ENCODE results near the gene TMC8. TPM values are rescaled to one million over a fixed set of nuclear protein-coding genes. Genes with fewer than 3 reads are reported as not detected.

Gene TMC8
- total and polyA plus RNA-seq, 3 donors from 2014 or later = 3.5 to 9.3 (median 5.6) TPM

DNA sequence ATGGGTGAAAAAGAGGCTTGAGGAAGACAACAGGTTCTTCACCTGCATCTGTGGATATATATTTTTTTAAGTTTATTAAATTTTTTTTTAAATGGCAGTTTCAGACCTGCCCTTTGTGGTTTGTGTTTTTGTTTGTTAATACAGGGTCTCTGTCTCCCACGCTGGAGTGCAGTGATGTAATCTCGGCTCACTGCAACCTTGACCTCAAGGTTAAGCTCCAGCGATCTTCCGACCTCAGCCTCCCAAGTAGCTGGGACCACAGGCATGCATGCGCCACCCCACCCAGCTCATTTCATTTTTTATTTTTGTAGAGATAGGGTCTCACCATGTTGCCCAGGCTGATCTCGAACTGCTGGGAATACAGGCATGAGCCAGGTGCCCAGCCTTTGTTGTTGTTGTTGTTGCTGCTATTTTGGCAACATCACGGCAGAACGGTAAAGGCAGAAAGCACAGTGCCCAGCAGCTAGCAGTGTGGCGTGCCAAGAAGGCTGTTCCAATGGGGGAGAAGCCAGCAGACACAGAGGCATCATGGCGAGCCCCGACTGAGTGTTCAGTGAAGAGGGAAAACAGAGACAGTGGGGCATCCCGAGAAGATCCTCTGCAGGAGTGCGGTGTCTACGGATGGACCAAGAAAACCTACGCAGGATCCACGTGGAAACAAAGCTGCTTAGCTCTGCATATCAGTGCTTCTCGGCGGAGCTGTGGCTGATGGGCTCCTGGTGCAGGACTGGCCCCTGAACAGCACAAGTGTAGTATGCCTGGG lies 21.7 kb upstream of the TMC8 start:
- no peaks in the 10 kb centered on the region for H3K9me3 ChIP-seq
- 63 to 66% methylated on average over 18 of the region's 18 CpGs for WGBS, 2 donors
- DNase-seq = no peak
- no peak overlapping the region for H3K27ac ChIP-seq
- TF ChIP-seq POLR2A (IDR thresholded peaks at IDR 0.05) (no peak), CTCF (IDR thresholded peaks at IDR 0.05) (no peak)
- peaks cover 8% of the 10 kb centered on the region for H3K4me1 ChIP-seq
- H3K36me3 ChIP-seq (ENCODE audit: low read depth, missing control alignments) = no peaks in the 10 kb centered on the region
- no peaks in the 10 kb centered on the region for H3K27me3 ChIP-seq
- no peak overlapping the region for H3K4me3 ChIP-seq
- intact Hi-C loops (cut with DNase I; ENCODE audit: low total_unique reads) = no loop called here

DNA sequence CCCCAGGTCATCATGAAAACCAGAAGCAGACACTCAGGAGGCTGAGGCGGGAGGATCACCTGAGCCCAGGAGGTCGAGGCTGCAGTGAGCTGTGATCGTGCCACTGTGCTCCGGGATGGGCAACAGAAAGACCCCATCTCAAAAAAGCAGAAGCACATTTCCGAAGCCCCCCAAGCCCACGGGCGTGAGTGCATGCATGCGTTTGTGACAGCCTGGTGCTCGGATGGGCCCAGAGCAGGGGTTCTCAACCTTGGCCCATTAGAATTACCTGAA lies 21.1 kb upstream of the TMC8 start:
- intact Hi-C loops (cut with DNase I; ENCODE audit: low total_unique reads) = no loop called here
- no peak overlapping the region for H3K4me3 ChIP-seq
- WGBS, 2 donors = 73 to 93% methylated on average over 8 to 9 of the region's 9 CpGs
- H3K27me3 ChIP-seq = no peaks in the 10 kb centered on the region
- H3K4me1 ChIP-seq = peaks cover 8% of the 10 kb centered on the region
- no peaks in the 10 kb centered on the region for H3K36me3 ChIP-seq (ENCODE audit: low read depth, missing control alignments)
- TF ChIP-seq POLR2A (IDR thresholded peaks at IDR 0.05) = no peak
- no peak for TF ChIP-seq CTCF (IDR thresholded peaks at IDR 0.05)
- H3K27ac ChIP-seq = no peak overlapping the region
- no peaks in the 10 kb centered on the region for H3K9me3 ChIP-seq
- no peak for DNase-seq

DNA sequence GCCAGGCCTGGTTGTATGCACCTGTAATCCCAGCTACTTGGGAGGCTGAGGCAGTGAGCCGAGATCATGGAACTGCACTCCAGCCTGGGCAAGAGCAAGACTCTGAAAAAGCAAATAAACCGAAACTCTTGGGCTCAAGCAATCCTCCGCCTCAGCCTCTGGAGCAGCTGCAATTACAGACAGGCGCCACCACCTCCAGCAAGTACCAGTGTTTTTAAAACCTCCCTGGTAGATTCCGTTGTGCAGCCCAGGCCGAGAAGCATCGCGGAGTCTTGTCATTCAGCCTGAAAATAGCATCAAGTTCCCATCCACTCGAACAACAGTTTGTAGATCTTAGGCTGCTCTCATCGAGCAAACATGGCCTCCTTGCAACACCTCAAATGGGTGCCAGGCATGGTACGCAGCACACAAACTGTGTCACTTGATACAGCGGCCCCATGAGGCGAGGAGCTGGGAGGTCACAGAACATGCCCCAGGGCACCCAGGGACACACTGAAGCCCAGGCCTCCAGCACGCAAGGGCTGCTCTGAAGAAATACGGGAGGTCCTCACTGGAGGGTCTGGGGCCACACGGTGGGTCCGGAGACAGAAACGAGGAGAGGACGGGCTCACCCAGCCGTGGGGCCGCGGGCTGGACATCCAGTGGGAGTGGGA lies 20.1 kb upstream of the TMC8 start:
- Histone ChIP-seq H3K36me3 (ENCODE audit: low read depth, missing control alignments) (no peaks in the 10 kb centered on the region), H3K4me3 (no peak overlapping the region), H3K4me1 (peaks cover 8% of the 10 kb centered on the region), H3K27ac (no peak overlapping the region), H3K9me3 (no peaks in the 10 kb centered on the region), H3K27me3 (no peaks in the 10 kb centered on the region)
- no peak for TF ChIP-seq CTCF (IDR thresholded peaks at IDR 0.05)
- no peak for TF ChIP-seq POLR2A (IDR thresholded peaks at IDR 0.05)
- WGBS, 2 donors = 86 to 93% methylated on average over 21 to 22 of the region's 22 CpGs
- DNase-seq = no peak
- intact Hi-C loops (cut with DNase I; ENCODE audit: low total_unique reads) = loop anchor here (10.0 kb wide), 1 partner anchor 144 kb away; no protein-coding TSS in a partner anchor

DNA sequence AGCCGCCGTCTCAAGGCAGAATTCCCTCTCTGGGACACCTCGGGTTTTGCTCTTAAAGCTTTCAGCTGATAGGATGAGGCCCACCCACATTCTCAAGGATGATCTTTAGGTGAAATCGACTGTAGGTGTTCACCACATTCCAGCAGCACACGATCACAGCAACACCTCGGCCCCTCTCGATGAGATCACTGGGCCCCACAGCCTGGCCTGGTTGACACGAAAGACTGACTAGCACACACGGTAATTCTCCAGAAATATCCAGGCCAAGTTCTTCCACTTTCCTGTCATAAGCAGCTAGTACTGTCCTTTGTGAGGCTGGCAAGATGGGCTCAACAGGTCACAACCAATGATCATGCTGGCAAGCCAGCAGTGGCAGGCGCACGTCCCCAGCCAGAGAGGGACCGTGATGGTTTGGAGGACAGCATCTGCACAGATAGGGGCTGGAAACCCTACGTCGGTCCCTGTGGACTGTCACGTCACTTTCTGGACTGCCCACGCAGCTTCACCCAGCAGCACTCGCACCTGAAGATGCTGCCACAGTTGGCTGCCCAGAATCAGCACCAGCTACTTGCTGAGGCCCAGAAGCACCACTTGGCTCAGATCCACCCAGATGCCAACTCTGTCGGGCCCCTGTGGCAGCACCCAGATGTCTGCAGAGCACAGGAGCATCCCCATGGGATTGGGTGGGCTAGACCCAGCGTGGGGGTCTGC lies 19.4 kb upstream of the TMC8 start:
- no peak for DNase-seq
- peaks cover 8% of the 10 kb centered on the region for H3K4me1 ChIP-seq
- no peaks in the 10 kb centered on the region for H3K36me3 ChIP-seq (ENCODE audit: low read depth, missing control alignments)
- intact Hi-C loops (cut with DNase I; ENCODE audit: low total_unique reads) = loop anchor here (10.0 kb wide), 1 partner anchor 144 kb away; no protein-coding TSS in a partner anchor
- H3K27ac ChIP-seq = no peak overlapping the region
- no peak overlapping the region for H3K4me3 ChIP-seq
- WGBS, 2 donors = 81 to 86% methylated on average over 10 to 19 of the region's 19 CpGs
- TF ChIP-seq CTCF (IDR thresholded peaks at IDR 0.05) (no peak), POLR2A (IDR thresholded peaks at IDR 0.05) (no peak)
- no peaks in the 10 kb centered on the region for H3K27me3 ChIP-seq
- H3K9me3 ChIP-seq = no peaks in the 10 kb centered on the region
